GM18951 (cell line): ENCODE data around the gene PIK3R6.

Experiments
- POLR2A ChIP-seq: IDR thresholded peaks from 4 replicates; pipeline ENCODE4 v1.6.1; 2011; ENCODE audit warnings: mild to moderate bottlenecking; ENCODE audit not compliant: insufficient read length, insufficient read depth; ENCODE audit errors: extremely low read depth
- in situ Hi-C: fragments of 300-500 bp; cut with MboI; formaldehyde crosslinking; loops from one replicate; pipeline ENCODE4 v1.12.0; 2022; ENCODE audit warnings: low sequenced_read_pairs, mixed read lengths, inconsistent platforms; ENCODE audit not compliant: unreplicated experiment

The PIK3R6 gene

GRCh38 chr17:8900207-8900606 is 32.7 kb upstream of the PIK3R6 start:
- in situ Hi-C loops = no loop called here
- TF ChIP-seq POLR2A = no peak

- in situ Hi-C loops = no loop called here
- TF ChIP-seq POLR2A = no peak
Observed at GRCh38 chr17:8898636-8899035, 31.2 kb upstream of the PIK3R6 start.

- in situ Hi-C loops = no loop called here
- no peak for TF ChIP-seq POLR2A
Observed at GRCh38 chr17:8898126-8898525, 30.7 kb upstream of the PIK3R6 start.

- no peak for TF ChIP-seq POLR2A
- in situ Hi-C loops = no loop called here
Observed at GRCh38 chr17:8896641-8897635, 29.5 kb upstream of the PIK3R6 start.

- no peak for TF ChIP-seq POLR2A
- in situ Hi-C loops = no loop called here
Observed at GRCh38 chr17:8896087-8896486, 28.6 kb upstream of the PIK3R6 start.

- no peak for TF ChIP-seq POLR2A
- in situ Hi-C loops = no loop called here
Observed at GRCh38 chr17:8894673-8895578, 27.5 kb upstream of the PIK3R6 start.

GRCh38 chr17:8894202-8894671 is 26.8 kb upstream of the PIK3R6 start:
- TF ChIP-seq POLR2A = no peak
- in situ Hi-C loops = no loop called here

- no peak for TF ChIP-seq POLR2A
- in situ Hi-C loops = no loop called here
Observed at GRCh38 chr17:8893621-8894201, 26.2 kb upstream of the PIK3R6 start.

GRCh38 chr17:8893059-8893458 is 25.6 kb upstream of the PIK3R6 start:
- TF ChIP-seq POLR2A = no peak
- in situ Hi-C loops = no loop called here

- no peak for TF ChIP-seq POLR2A
- in situ Hi-C loops = no loop called here
Observed at GRCh38 chr17:8892338-8892690, 24.8 kb upstream of the PIK3R6 start.

- no peak for TF ChIP-seq POLR2A
- in situ Hi-C loops = no loop called here
Observed at GRCh38 chr17:8890671-8891070, 23.2 kb upstream of the PIK3R6 start.

- no peak for TF ChIP-seq POLR2A
- in situ Hi-C loops = no loop called here
Observed at GRCh38 chr17:8889458-8890210, 22.2 kb upstream of the PIK3R6 start.
